HG03139 (cell line): Measurements from ENCODE around the gene COX5B.
"Not testable (repeated sequence)": the region's sequence is repeated elsewhere in the genome, so short reads cannot be mapped to it uniquely, and the experiment has no call there.

Experiments used
- ATAC-seq: cut with Tn5 transposase; IDR thresholded peaks from one replicate; pipeline ENCODE4 v1.9.1; 2021; ENCODE audit not compliant: unreplicated experiment

COX5B gene

DNA sequence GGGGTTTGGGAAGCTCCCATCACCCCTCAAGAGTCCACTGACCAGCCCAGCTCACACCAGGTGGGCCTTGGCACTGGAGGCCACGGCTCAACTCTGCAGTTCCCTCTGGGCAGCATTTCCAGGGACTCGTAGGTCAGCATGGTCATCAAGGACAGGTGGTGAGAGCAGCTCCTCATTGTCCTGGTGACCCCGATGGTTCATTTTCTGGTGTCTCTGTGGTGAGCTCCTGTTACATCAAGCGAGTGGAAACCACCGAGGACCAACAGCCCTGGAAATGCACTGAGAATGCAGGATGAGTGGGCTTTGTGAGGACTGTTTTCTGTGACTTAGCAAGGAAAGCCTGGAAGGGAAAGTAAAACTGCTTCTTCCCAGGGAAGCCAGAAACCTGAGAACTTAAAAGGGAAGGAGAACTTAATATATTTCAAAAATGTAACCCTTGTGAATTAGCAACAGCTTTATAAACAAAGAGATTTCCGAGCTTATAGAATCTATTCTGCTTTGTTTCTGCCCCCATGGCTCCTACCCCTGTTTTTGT lies 26.8 kb downstream of the COX5B start:
- ATAC-seq: not testable (repeated sequence)

DNA sequence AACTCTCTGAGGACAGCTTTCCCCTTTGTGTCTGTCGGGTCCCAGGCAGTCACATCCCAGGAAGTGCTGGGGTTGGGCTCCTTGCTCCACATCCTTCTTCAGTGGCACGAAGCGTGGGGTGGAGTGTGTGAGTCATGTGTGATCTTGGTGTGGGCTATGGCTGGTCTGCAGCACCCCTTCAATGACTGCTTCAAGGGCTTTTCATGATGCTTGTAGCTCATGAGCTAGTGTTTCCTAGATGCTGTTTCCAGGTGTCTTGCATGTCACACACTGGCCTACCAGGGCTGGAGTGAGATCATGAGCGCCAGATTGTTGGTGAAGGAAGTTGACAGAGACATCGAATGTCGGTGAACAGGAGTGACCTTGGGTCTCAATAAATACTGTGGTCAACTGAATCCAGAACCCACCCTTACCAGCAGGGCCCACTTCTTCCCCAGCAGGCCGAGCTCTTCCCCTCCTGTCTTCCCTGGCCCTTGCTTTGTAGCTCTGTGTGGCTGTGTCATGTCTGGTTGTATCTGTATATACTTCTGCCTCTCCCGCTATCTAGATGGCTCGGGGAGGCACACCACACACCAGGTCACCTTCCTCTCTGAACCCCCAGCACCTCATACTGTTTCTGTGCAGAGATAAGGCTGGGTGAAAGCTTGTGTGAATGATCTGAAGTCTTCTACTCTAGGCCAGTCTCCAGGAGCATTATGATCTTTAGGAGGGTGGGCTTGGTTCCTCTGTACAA lies 27.5 kb downstream of the COX5B start:
- no peak for ATAC-seq

DNA sequence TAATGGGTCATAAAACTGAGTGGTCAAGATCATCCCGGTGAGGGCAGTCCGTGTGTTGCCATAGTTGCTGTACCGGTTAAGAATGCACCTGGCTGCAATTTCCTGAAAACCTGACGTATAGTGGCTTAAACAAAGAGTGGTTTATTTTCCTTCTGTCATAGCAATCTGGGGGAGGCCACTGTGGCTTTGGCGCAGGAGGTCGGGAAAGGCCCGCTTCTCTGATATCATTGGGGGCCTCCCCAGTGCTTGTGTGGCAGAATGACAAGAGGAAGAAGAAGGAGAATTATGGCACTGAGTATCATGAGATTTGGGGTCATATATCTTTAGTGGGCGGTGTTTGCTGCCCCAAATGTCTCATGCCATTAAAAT lies 28.0 kb downstream of the COX5B start:
- no peak for ATAC-seq

GRCh38 chr2:97675430-97676113 lies 29.7 kb downstream of the COX5B start:
- ATAC-seq: no peak

GRCh38 chr2:97676620-97677019 lies 30.8 kb downstream of the COX5B start:
- ATAC-seq: no peak

GRCh38 chr2:97677480-97677879 lies 31.6 kb downstream of the COX5B start:
- ATAC-seq: no peak

DNA sequence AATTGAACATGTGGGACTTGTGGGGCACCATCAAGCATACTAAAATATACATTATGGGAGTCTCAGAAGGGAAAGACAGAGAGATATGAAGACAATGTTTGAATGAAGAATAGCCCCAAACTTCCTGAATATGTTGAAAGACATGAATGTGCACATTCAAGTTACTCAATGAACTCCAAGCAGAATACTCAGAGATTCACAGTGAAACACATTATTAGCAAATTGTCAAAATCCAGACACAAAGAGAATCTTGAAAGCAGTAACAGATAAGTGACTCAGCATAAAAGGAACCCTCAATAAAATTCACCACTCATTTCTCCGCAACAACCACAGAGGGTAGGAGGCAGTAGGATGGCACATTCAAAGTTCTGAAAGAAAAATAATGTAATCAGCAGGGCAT lies 32.4 kb downstream of the COX5B start:
- no peak for ATAC-seq

DNA sequence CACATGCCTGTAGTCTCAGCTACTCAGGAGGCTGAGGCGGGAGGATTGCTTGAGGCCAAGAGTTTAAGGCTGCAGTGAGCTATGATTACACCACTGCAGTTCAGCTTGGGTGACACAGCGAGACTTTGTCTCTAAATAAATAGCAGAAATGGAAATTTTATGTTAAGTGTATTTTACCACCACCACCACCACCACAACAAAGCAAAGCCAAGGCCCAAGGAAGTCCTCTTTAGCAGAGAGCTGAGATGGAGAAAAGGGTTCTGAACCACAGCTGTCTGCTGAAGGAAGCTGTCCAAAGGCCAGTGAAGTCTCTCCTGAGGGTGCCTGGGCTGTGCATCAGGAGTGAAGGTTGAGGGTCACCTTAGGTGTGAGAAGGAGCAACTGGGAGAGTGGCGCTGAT lies 41.4 kb downstream of the COX5B start:
- ATAC-seq: not testable (repeated sequence)

DNA sequence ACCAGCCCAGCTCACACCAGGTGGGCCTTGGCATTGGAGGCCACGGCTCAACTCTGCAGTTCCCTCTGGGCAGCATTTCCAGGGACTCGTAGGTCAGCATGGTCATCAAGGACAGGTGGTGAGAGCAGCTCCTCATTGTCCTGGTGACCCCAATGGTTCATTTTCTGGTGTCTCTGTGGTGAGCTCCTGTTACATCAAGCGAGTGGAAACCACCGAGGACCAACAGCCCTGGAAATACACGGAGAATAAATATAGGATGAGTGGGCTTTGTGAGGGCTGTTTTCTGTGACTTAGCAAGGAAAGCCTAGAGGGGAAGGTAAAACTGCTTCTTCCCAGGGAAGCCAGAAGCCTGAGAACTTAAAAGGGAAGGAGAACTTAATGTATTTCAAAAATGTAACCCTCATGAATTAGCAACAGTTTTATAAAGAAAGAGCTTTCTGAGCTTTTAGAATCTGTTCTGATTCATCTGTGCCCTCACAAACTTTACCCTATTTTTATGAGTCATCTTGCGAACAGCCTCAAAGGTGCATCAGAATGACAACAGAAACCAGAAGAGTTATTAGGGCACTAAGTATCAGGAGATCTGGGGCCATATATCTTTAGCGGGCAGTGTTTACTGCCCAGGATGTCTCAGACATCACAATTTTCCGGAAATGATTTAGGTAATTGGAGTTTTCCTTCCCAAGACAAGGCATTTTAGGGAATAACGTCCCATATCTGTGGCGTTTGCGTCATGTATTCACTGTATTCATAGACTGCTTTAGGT lies 42.4 kb downstream of the COX5B start:
- ATAC-seq: no peak

GRCh38 chr2:97691166-97691565 lies 45.3 kb downstream of the COX5B start:
- no peak for ATAC-seq

DNA sequence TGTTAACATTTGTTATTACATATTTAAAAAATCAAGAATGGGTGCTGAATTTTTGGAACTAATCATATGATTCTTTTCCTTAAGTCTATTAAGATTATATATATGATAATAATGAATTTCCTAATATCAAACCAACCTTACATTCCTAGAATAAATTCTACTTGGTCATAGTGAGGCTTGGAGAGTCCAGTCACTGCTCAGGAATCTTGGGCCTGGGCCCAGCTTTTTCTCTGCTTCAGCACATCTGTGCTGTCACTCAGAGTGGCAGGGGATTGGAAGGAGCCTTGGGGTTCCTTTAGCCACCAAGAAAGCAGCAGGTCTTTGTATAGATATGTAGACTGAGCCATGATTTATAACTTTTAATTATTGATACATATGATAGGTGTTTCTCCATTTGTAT lies 47.6 kb downstream of the COX5B start:
- ATAC-seq: no peak

DNA sequence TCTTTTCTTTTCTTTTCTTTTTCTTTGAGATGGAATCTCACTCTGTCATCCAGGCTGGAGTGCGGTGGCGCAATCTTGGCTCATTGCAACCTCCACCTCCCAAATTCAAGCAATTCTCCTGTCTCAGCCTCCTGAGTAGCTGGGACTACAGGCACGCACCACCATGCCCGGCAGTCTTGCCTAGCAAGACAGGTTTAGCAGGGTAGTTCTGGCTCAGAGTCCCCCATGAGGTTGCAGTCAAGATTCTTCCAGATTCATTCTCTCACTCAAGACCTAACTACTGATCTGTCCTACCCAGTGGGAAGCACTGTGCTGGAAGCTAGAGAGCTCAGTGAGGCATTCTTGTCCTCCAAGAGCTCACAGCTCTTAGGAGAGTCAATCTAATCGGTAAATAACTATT lies 49.9 kb downstream of the COX5B start:
- no peak for ATAC-seq

- ATAC-seq: no peak
These were observed 51.7 kb downstream of the COX5B start for GRCh38 chr2:97697252-97698235.
